ENCODE data around the gene GOSR1.

GRCh38 chr17:30567231-30568116, 90.3 kb downstream of the GOSR1 start:
- no peak for TF ChIP-seq CTCF (IDR thresholded peaks at IDR 0.05)
- TF ChIP-seq POLR2A (IDR thresholded peaks at IDR 0.05), result no peak

Data from right lobe of liver (tissue), 4 donors.